SK-N-MC (cell line): ENCODE results near the gene BFAR.

ENCODE experiments used
- EZH2 ChIP-seq: fragments of 200-600 bp; sonication (generic); IDR thresholded peaks from one replicate; pipeline ENCODE4 v1.6.1; 2017; ENCODE audit warnings: antibody characterized with exemption
- FOXP2 ChIP-seq: optimal IDR thresholded peaks from 2 replicates; pipeline ENCODE3; 2011; ENCODE audit warnings: mild to moderate bottlenecking, moderate library complexity; ENCODE audit not compliant: insufficient read depth; ENCODE audit errors: extremely low read length, control extremely low read depth
- POLR2AphosphoS5 ChIP-seq: IDR thresholded peaks from 2 replicates; pipeline ENCODE4 v1.6.1; 2012; ENCODE audit warnings: mild to moderate bottlenecking, low read depth, low read length, borderline replicate concordance

DNA sequence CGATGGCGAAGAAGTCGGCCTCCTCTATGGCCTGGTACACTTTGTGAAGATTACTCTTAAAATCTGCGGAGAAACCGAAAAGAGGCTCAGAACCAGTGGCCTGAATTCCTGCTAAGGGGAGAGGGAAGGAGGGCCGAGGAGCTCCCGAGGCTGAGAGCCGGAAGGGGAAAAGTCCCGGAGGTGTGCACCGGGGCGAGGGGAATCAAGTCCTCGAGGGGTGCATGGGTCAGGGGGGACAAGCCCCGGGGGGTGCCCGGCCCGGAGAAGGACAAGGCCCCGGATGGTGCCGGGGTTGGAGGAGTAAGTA, 3.2 kb upstream of the BFAR start:
- TF ChIP-seq POLR2AphosphoS5 (no peak), EZH2 (no peak), FOXP2 (no peak)
